GM21576 (cell line): Measurements from ENCODE around the gene CAPZA1.

Experiments used
- ATAC-seq: cut with Tn5 transposase; IDR thresholded peaks from one replicate; pipeline ENCODE4 v1.9.1; 2021; ENCODE audit warnings: mild to moderate bottlenecking, moderate library complexity; ENCODE audit not compliant: unreplicated experiment

CAPZA1 gene

DNA sequence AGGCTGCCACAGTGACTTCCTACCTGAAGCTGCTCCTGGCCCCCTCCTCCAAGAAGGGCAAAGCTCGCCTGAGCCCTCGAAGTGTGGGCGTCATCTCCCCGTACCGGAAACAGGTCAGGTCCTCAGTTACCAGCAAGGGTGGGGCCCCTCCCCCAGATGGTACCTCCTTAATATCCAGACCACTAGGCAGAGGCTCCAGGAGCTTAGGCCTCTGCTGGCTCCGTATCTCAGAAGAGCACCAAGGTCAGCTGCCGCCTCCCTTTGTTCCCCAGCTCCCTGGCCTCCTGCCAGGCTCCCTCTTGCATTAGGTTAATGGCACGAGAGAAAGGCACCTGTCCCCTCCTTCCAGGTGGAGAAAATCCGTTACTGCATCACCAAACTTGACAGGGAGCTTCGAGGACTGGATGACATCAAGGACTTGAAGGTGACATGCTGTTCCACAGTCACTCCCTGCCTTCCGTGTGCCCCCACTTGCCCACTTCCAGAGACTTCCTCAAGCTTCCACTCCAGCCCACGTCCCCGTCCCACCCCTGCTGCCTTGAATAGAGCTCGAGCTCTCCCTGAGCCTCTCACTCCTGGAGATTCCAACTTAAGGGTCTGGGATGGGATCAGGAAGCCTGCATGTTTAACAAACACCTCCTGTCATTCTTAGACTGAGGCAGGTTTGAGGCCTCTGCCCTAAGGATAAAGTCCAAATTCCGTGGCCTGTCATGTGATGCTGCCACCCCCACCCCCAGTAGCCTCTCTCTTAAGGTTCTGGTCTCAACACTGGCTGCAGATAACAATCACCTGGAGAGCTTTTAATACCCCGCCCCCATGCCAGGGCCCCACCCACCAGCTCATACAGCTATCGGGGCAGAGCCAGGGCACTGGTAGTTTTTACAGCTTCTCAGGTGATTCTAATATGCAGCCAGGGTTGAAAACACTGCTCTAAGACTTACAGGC lies 79.0 kb downstream of the CAPZA1 start:
- no peak for ATAC-seq

DNA sequence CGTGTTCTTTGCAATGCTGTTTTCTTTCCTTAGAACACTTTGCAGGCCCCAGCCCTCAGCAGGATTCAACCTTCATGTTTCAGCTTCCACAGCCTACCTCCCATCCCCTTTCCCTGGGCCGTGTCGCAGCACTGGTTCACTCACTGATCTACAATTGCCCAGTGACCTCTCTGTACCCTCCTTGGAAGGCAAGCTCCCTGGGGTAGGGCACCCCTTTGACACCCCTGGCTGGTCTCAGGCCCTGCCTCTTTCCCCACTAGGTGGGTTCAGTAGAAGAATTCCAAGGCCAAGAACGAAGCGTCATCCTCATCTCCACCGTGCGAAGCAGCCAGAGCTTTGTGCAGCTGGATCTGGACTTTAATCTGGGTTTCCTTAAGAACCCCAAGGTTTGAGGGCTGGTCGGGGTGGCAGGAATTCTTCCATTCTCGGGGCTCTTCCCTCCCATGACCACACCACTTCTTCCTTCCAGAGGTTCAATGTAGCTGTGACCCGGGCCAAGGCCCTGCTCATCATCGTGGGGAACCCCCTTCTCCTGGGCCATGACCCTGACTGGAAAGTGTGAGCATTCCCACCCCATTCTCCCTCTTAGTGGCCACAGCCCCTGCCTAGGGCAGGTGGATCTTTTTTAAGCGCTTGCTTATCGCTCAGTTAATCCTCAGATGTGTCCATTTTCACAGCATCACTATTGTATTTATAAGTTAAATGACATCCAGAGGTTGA lies 80.0 kb downstream of the CAPZA1 start:
- no peak for ATAC-seq

DNA sequence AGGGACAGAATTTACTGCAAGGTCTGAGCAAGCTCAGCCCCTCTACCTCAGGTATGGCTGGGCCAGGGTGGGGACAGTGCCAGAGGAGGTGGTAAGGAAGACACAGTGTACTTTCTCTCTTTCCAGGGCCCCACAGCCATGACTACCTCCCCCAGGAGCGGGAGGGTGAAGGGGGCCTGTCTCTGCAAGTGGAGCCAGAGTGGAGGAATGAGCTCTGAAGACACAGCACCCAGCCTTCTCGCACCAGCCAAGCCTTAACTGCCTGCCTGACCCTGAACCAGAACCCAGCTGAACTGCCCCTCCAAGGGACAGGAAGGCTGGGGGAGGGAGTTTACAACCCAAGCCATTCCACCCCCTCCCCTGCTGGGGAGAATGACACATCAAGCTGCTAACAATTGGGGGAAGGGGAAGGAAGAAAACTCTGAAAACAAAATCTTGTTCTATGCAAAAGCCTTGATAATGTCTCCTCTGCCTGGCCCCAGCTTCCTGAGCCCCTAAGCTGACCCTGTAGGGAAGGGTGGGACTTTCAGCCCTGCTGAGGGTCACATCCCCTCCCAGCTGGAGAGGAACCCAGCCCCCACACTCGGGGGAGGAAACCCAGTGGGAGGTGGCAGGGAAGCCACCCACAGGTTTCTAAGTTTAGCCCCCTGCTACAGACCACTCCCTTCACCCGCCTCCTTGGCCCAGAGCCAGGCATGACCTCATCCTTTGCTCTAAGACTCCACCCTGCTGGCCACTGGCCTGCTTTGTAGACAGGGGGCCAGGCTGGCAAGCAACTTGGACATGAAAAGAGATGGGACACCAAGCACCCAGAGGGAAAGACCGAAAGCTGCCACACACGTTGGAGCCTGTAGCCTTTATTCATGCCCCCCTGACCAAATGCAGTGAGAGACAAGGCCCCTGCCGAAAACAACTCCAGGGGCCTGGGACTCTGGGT lies 80.9 kb downstream of the CAPZA1 start:
- ATAC-seq, result peak; percentile 37

DNA sequence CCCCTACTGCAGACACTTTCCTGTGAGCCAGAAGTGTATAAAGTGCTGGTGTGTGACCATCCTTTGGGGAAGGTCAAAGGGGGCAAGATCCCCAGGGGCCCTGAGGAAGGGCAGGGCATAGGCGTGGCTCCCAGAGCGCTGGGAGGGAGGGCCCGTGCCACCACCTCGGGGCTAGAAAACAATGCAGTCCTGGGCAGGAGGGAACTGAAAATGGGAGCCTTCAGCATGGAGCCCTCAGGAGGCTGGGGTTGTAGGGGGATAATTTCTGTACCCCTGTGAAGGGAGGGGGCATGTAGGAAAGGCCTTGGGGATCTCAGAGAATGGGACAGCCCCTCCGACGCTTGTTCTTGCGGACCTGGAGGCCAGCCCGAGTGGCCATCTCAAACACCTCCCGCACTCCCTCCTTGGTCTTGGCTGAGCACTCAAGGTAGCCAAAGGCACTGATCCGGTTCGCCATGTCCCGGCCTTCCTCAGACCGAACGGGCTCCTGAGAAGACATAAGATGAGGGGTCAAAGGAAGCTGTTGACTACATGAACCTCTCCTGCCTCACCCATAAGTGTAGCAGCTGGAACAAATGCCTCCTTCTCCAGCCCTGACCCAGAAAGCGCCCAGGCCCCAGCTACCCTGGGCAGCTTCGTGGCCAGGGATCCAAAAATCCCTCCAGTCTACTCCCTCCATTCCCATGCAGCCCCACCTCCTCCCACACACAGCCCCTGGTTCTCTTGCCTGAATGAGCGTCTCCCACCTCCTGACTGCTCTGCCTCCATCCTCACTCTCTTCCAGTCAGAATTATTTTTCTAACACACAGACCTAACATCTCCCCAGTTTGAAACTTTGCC lies 81.8 kb downstream of the CAPZA1 start:
- no peak for ATAC-seq

DNA sequence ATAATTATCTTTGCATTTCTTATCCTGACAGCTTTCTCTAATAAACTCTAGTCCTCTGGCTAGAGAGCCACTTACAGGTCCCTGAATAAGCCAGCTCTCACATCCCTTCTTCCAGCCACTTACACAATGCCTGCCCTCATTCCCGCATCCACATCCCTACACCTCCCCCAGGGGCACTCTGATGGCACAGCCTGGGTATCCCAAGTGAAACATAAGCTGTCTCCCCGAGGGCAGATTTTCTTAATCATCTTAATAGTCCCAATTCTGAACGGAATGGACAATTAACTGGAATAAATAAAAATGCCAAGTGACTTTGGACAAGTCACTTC lies 82.4 kb downstream of the CAPZA1 start:
- no peak for ATAC-seq

DNA sequence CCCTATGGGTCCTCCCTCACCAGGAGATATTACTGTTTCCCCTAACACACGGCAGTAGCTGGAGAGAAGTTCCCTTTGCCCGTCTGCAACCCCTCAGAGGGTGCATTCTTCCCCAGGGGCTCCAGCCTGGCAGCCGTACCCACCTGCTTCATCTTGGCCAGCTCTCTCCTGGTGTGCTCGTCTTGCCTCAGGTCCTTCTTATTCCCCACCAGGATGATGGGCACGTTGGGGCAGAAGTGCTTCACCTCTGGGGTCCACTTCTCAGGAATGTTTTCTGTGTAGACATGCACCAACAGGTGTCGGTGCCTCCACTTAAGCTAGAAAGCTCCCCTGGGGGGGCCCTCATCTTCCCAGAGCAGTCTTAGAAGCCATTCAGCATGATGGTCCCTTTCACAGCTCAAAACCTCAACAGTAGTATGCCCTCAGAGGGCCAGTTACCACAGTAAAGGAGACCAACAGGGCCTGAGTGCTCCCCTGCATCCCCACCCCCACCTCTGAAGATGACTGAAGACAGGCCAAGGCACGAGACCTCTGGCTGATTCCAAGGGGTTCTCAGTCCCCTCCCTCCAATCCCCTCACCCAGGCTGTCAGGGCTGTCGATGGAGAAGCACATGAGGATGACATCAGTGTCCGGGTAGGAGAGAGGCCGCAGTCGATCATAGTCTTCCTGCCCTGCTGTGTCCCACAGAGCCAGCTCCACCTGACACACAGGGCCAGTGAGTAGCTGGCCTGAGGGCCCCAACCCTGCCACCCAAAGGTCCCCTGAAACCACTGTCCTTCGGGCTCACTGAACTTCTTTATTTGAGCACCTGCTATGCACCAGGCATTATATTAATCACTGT lies 83.0 kb downstream of the CAPZA1 start:
- ATAC-seq, result no peak

DNA sequence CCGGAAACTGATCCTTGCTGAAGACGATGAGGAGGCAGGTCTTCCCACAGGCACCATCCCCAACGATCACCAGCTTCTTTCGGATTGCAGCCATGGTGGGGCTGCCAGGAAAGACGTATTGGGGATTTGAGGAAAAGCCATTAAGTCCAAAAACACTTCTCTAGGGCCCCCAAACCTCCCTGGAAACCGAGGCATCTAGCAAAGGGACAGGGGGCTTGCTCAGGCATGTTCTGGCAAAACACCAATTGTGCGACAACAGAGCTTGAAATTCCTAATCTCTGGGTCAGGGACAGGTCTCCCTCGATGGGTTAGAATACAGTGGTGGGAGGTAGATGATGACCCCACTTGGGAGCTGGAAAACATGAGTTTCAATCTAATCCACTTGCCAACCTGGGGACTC lies 84.1 kb downstream of the CAPZA1 start:
- no peak for ATAC-seq

DNA sequence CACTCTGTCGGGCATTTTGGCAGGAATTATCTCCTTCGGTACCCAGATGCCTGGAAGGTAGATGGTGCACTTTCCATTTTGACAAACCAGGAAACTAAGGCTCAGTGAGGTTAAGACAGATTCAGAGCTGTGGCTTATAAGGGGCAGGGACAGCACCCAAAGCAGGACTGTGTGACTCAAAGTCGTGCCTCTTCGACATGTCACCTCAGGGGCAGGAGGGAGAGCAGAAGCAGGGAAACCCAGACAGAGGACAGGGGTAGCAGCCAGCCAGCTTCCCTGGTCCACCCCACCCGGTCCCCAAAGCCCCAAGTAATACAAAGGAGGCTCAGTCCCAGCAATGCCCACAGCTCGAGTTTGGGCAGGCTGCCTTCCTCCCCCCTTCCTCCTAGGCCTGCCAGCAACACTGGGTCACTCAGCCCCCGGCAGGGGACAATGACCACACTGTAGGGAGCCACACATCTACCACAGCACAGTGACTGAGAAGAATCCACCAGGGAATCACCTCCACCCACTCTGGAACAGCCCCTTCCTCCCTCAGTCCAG lies 84.8 kb downstream of the CAPZA1 start:
- ATAC-seq, result no peak

DNA sequence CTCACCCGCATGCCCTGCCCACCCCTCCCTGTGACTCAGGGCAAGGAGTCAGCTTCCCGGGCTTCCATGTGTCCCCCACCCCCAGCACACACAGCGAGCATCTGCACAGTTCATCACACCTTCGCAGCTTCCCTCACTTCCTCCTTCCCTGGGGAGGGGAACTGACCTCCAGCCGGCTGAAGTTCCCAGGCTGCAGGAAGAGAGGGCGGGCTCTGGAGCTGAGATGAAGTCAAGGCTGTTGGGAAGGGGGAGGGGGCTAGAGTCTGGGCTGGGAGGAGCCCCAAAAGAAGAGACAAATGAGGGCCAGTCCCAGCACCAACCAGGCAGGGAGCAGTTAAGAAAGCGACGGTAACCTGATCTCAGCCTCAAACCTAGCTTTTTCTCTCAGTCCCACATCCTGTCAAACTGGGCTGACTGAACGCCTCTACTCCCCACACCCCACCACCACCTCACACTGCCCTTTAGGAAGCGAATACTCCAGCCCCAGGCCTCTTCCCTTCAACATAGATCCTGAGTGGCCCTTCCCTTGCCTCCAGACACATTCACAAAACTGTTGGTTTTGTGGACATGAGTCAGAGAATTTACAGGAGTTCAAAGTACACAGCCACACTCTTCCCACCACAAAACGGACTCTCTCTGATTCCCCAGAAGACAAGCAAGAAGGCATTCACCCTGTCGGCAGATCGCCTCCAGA lies 85.4 kb downstream of the CAPZA1 start:
- ATAC-seq, result peak; percentile 55

DNA sequence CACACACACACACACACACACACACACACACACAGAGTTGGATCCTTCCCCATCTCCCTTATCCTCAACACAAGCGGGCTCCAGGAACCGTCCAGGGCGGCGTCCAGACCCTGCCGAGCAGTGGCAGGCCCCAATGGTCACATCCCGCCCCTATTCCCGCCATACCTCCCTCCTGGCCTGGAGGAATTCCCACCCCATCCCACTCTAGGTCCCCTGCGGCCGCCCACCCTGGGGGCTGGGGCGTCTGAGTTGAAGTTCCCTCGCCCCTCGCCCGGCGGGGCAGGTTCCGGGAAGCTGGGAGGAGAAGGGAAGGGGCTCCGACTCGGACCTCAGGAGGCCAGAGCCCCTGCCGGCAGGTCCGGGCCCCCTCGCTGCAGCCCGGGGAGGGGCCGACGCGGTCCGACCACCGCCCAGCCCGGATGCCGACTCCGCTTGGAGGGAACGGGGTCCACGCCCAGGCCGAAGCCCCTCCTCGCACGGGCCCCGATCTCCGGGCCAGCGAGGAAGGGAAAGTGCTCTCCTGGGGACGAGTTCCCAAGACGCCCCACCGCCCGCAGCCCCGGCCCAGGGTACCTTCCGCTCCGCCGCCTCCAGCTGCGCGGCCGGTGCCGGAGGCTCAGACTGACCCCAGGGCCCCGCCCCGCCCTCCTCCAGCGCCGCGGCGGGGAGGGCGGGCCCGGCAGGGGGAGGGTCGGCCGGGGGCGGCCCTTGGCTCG lies 87.0 kb downstream of the CAPZA1 start, which contains the start of gene RHOC:
Gene RHOC, minus strand, starts transcription at position 623 of the 716 bp plus-strand sequence. CDS start 3,328 bp downstream, outside the sequence.
- ATAC-seq, result peak; percentile 51

DNA sequence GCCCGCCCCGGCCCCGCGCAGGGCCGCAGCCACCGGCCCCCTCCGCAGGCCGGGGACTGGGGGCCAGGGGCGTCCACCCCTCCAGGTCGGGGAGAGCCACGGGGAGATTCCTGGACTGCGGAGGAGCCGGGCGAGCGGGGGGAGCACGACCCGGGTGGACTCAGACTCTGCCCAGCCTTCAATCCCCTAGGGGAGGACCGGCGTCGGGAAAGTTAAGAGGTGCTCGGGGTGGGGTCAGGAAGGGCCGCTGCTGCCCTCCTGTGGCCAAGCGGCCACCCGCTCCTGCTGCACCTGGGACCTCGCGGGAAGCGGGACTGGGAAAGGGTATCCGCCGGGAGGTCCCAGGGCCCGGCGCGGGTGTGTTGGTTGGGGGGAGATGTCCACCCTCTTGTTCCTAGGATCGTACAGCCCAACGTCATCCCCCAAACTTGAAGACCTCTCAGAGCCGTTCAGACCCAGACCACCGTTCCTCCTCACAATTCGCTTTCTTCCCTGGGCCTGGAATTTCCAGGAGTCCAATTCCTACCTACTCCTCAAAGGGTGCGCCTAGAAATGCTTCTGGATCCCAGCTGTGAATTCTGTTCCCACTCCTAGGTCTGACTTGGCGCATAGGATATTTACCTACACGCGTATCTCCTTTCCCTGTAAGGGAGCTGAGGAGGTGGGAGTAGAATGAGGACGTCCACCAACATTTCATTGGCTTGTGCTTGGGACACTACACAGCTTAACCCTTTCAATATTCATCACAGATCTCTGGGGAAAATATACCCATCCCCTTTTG lies 87.8 kb downstream of the CAPZA1 start:
- ATAC-seq, result peak; percentile 65

DNA sequence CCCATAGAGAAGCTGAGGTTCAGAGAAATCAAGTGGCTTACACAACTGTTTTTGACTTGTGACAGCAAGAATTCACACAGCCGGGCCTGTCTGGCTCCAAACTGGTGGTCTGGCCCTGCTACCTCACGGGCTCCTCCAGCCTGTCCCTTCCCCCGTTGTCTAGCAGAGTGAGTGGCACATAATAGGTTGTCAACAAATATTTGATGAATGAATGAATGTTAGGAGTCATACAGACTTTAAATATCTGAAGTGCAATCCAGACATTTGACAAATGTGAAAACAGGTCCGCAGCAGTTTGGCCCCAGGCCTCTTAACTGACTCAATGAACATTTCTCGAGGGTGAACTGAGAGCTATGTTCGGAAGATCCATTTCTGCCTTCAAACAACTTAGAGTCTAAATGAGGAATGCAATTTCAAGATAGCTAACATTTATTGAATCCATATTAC lies 88.4 kb downstream of the CAPZA1 start:
- ATAC-seq, result no peak

DNA sequence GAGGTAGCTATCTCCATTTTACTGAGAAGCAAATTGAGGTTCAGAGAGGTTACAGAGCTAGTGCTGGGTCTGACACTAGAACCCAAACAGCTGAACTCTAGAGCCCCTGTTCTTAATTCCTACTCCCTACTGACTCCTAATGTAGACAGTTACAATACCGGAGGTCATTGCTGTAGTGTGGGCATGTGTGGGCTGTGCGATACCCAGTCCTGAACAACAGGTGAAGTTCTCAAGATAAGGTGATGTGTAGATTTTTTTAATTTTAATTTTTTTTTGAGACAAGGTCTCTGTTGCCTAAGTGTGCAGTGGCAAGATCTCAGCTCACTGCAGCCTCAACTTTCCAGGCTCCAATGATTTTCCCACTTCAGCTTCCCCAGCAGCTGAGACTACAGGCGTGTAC lies 88.9 kb downstream of the CAPZA1 start:
- ATAC-seq, result no peak

DNA sequence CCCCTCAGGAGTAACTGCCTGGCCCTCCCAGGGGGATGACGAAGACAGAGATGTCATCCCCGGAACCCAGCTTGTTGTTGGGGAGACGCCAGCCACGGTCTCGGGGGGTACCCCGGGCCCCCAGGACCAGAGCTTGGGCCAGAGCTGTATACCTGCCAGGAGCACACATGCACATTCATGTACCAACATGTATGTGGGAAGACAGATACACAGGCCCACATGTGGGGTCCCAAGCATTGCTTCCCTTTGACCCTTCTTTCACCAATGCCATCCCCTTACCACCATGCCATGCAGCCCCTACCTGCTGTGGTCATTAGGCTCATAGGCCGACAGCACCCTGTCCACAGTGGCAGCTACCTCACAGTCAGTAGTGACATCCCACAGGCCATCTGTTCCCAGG lies 90.5 kb downstream of the CAPZA1 start:
- no peak for ATAC-seq

DNA sequence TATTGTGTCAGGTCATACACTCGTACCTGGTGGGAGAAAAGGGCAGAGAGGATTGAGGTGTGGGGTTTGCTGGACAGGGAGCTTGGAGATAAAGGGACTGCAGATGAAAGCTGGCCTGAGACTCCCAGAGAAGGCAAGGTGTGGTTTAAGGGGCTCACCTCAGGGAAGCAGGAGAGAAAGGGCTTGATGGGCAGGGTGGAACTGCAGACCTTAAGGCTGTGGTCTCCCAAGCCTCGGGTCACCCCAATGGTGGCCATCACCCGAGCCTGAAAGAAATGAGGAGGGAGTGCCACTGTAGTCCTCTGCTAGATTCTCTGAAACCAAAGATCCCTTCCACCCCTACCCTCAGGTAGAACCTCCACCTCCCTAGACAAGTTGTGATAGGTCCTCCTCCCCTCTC lies 91.0 kb downstream of the CAPZA1 start:
- ATAC-seq, result no peak

DNA sequence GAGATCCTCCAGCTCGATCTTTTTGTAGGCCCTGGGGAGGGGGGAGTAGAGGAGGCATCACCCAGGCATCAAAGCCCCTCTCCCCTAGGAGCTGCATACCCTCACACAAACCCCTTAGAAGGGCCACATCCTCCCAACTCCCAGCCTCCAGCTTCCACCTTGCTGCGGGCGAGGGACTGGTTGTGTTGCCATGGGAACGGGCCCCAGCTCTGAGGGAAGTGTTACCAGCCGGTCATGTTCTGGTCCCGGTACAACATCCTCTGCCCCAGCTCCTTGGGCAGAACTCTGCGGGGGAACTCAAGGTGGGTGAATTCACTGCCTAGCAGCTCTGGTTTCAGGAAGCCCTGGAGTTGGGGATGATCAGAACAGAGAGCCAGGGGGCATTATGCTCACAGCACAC lies 91.4 kb downstream of the CAPZA1 start:
- no peak for ATAC-seq

DNA sequence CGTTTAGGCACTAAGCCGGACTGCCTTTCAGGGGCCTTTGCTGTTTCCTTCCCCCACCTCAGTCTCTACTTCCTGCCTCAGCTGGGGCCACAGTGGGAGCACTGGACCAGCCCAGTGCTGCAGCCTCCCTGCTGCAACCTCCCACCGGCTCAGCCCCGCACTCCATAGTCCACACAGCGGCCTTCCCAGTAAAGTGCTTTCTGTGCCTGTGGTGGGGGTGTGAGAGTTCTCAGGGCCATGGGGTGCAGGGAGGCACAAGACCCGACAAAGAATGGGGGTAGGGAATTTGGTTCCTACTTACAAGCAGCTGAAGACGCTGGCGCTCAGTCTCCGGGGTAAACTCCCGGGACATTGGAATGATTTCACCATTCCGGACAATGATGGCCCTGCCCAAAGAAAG lies 92.0 kb downstream of the CAPZA1 start:
- ATAC-seq, result no peak
